GM19395 (cell line): ENCODE measurements around the gene ALOX12.

ENCODE experiments used
- ATAC-seq: cut with Tn5 transposase; IDR thresholded peaks from one replicate; pipeline ENCODE4 v1.9.1; 2021; ENCODE audit warnings: mild to moderate bottlenecking, moderate library complexity; ENCODE audit not compliant: unreplicated experiment

ALOX12 gene

DNA sequence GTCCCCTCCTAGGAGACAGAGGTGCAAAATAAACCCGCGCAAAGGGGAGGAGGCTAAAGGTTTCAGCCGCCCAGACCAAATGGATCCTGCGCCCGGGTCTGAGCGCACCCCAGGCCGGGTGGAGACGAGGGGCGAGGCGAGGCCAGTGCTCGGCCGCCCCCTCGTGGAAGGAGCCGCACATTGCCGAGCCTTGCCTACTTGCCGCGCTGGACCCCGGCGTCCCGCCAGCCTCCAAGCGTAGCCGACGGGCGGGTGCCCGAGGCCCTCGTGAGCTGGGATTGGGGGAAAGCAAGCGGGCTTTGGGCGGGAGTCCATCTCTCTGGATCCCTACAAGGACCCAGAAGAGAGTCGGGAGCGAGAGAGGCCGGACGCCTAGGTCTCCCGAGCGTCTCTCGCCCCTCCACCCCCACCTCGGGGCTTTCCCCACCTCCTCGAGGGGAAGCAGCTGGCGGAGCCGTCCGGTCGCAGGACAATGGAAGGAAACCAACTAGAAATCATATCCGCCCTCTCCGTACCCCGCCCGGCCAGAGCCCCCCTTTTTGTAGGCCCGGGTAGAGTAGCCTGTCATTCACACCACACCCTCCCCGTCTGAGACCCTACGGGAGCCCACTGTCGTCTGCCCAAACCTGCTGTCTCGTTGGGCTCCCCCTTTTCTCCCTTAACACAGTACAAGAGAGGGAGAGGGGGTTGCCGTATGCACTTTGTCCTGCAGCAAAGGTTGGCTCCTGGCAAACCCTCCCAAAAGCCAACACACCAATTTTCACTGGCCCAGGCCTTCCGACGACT lies 26.3 kb downstream of the ALOX12 start:
- ATAC-seq = peak; percentile 68

DNA sequence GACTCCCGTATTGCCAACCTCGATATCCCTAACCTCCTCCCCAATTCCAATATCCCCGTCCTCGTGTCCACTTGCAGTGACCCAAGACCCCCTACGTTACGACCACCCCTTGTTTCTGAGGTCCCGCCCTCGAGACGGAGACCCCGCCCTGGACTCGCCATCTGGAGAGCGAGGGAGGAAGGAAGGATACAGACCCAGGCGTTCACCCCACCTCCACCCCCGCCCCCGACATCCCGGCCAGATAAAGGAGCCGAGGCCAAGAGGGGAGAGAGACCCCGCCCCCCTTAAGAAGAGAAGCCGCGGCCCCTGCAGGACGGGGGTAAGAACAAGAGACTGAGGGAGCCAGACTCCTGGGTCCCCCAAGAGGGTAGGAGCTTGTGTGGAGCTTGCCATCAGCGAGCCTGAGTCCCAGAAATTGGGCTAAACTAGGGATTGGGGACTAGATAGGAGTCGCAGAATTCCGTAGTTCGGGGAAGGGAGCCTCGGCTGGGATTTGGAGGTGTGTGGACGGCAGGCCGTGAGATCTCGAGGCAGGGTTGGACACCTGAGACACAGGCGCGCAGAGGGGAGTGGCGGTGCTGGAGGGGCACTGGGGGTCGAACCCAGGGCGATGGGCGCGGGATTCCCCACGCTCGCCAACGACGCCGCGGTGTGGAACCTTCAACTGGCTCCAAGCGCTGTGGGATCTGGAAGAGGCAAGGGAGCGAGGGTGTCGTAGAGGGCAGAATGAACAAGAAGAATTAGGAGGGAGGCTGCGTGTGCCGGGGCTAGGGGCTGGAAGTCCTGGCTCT lies 27.1 kb downstream of the ALOX12 start, which contains the start of gene BCL6B:
Gene BCL6B, plus strand, starts transcription at position 270 of the 791 bp plus-strand sequence. CDS start 622 bp downstream, outside the sequence.
- no peak for ATAC-seq

DNA sequence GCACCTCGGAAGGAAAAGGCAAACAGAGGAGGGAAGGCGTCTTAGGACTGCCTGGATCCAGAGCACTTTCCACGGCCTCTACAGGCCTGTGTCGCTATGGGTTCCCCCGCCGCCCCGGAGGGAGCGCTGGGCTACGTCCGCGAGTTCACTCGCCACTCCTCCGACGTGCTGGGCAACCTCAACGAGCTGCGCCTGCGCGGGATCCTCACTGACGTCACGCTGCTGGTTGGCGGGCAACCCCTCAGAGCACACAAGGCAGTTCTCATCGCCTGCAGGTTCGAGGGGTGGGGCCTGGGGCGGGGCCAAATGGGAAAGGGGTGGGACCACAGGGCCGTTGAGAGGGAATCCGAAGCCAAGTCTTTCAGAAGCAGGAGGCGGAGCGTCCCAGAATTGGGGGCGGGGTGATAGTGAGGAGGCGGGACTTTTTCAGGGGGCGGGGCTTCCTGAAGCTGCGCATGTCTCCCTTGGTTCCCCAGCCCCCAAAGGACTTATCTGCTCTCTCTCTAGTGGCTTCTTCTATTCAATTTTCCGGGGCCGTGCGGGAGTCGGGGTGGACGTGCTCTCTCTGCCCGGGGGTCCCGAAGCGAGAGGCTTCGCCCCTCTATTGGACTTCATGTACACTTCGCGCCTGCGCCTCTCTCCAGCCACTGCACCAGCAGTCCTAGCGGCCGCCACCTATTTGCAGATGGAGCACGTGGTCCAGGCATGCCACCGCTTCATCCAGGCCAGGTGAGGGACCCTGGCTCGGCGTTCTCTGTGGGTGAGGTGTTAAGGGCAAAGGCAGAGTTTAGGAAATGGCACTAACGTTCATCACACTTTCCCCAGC lies 27.9 kb downstream of the ALOX12 start:
- ATAC-seq = no peak

DNA sequence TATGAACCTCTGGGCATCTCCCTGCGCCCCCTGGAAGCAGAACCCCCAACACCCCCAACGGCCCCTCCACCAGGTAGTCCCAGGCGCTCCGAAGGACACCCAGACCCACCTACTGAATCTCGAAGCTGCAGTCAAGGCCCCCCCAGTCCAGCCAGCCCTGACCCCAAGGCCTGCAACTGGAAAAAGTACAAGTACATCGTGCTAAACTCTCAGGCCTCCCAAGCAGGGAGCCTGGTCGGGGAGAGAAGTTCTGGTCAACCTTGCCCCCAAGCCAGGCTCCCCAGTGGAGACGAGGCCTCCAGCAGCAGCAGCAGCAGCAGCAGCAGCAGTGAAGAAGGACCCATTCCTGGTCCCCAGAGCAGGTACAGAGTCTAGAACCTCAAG lies 28.5 kb downstream of the ALOX12 start:
- ATAC-seq = no peak

DNA sequence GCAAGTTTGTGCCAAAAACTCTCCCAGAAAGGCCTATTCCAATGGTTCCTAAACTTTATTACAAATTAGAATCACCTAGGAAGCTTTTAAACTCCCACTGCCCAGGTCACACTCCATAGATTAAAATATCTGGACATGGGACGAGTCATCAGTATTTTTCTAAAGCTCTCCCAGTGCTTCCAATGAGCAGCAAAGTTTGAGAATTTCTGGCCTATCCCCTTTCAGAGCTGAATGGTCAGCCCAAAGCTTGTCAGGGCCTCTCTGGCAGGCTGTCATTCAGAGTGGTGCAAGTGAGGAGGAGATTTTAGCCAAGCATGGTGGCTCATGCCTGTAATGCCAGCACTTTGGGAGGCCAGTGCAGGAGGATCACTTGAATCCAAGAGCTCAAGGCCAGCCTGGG lies 29.4 kb downstream of the ALOX12 start:
- no peak for ATAC-seq

DNA sequence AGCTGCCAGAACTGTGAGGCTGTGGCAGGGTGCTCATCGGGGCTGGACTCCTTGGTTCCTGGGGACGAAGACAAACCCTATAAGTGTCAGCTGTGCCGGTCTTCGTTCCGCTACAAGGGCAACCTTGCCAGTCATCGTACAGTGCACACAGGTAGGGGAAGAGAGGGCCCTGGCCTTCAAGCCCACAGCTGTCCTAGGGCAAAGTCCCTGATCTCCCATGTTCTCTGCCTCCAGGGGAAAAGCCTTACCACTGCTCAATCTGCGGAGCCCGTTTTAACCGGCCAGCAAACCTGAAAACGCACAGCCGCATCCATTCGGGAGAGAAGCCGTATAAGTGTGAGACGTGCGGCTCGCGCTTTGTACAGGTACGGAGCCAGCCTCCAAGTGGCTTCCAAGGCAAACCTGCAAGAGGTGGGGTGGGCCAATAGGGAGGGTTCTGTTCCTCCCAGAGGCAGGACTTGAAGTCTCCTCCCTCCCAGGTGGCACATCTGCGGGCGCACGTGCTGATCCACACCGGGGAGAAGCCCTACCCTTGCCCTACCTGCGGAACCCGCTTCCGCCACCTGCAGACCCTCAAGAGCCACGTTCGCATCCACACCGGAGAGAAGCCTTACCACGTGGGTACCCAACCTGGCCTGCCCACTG lies 30.7 kb downstream of the ALOX12 start:
- no peak for ATAC-seq

DNA sequence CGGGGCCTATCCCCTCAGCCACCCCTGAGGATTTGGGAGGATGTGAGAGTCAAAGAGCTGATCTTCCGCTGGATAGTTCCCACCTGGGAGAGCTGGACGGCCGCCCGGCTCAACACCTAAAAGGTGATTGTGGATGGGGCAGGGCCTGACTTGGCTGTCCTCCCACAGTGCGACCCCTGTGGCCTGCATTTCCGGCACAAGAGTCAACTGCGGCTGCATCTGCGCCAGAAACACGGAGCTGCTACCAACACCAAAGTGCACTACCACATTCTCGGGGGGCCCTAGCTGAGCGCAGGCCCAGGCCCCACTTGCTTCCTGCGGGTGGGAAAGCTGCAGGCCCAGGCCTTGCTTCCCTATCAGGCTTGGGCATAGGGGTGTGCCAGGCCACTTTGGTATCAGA lies 31.5 kb downstream of the ALOX12 start:
- no peak for ATAC-seq

DNA sequence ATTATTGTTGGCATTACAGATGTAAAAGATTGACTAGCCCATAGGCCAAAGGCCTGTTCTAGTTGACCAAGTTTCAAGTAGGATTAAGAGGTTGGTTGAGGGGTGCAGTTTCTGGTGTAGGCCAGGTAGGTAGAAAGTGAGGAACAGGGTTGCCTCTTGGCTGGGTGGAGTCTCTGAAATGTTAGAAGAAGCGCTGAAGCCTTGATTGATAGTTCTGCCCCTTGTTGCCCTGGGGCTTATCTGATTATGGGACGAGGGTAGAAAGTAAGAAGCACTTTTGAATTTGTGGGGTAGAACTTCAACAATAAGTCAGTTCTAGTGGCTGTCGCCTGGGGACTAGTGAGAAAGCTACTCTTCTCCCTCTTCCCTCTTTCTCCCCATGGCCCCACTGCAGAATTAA lies 33.2 kb downstream of the ALOX12 start:
- ATAC-seq = no peak

DNA sequence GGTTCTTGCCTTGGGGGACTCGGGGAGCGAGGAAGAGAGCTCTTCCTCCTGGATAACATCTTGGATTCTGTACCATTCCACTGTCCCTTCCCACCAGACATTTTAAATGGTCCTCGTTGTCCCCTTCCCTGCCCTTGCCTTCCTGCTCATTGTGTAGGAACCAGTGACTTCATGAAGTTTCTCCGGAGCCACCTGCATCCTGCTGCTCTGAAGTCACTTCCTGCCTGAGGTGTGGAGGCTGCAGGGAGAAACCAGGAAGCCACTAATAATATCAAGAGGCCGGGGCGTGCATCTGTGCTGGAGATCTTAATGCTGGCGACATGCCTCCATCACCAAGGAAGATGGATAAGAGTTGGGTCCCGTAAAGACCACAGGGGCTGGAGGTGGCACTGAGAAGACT lies 33.8 kb downstream of the ALOX12 start:
- no peak for ATAC-seq

DNA sequence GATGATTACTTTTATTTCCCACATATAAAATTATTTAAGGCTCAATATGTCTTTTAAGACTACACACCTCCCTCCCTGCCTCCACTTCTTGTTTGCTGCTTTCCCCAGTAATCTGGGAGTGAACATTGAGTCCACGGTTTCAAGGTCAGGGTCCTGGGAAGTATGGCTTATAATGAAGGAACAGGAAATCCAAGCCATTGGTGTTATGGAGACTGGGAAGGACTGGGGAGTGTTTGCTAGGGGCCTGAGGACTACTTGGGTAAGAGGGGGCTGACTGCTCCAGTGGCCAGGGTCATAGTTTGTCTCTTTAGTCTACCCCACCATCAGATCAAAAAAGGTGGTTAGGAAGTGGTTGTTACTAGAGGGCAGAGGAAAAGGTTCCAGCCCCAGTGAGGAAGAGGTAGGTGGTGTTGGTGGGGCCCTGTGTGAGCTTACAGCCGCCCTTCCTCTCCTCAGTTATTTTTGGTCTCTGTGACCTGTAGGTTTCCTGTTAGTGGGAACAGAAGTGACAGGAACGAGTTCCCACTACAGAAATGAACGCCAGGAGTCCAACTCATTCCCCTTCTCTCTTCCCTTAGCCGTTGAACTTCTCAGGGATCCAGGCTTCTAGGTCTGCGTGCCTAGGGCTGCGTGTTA lies 39.2 kb downstream of the ALOX12 start:
- peak; percentile 10 for ATAC-seq

DNA sequence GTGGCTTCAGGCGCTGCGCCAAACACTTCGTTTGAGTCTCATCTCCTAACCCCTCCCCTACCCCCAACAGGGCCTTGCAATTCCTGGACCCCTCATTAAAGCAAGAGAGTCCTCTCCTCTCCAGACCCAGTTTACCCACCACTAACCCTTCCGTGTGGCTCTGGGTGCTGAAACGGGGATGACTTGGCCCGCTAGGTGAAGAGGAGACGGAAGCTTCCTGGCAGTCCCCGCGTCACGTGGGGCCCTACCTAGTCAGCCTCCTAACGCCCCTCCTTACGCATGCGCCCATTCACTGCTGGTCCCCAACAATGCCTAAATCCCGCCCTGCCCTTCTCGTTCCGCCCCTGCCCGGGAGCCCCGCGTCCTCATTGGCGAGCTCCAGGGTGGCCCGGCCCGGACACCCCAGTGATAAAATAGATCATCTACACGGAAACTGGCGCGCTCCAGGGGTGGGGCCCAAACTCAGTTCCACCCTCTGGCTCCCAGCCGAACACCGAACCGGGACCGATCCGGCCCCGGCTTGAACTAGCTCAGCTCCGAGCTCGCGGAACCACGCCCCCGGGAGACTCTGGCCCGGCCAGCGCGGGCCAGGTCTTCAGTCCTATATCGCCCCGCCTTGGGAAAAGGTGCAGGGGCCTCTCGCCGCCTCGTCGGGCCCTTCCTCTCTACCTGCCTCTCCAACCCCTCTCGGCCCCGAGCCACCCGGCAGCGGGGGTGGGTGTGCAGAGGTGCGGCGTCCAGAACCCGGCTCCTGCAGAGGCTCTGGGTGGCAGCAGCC lies 39.9 kb downstream of the ALOX12 start, which contains the start of gene SLC16A13:
Gene SLC16A13, plus strand, starts transcription at position 425 of the 778 bp plus-strand sequence. CDS start 368 bp downstream, outside the sequence.
- peak; percentile 92 for ATAC-seq

DNA sequence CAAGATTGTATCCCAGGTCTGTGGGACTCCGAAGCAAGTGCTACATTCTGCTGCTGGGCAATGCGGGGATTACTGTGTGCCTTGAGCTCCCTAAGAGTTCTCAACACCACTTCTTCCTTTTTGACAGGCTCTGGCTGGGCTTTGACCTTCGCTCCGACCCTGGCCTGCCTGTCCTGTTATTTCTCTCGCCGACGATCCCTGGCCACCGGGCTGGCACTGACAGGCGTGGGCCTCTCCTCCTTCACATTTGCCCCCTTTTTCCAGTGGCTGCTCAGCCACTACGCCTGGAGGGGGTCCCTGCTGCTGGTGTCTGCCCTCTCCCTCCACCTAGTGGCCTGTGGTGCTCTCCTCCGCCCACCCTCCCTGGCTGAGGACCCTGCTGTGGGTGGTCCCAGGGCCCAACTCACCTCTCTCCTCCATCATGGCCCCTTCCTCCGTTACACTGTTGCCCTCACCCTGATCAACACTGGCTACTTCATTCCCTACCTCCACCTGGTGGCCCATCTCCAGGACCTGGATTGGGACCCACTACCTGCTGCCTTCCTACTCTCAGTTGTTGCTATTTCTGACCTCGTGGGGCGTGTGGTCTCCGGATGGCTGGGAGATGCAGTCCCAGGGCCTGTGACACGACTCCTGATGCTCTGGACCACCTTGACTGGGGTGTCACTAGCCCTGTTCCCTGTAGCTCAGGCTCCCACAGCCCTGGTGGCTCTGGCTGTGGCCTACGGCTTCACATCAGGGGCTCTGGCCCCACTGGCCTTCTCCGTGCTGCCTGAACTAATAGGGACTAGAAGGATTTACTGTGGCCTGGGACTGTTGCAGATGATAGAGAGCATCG lies 42.4 kb downstream of the ALOX12 start:
- ATAC-seq = no peak

DNA sequence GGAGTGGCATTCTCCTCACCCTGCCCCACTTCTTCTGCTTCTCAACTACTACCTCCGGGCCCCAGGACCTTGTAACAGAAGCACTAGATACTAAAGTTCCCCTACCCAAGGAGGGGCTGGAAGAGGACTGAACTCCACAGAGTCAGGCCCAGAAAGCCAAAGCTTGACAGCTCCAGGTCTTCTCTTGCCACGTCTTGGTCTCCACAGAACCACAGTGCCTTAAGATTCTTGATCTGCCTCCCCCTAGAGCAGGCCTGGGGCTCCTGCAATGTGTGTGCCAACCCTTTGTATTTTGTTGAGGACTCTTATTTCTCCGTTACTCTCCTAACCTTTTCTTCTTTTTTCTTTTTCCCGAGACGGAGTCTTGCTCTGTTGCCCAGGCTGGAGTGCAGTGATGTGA lies 44.0 kb downstream of the ALOX12 start:
- no peak for ATAC-seq

DNA sequence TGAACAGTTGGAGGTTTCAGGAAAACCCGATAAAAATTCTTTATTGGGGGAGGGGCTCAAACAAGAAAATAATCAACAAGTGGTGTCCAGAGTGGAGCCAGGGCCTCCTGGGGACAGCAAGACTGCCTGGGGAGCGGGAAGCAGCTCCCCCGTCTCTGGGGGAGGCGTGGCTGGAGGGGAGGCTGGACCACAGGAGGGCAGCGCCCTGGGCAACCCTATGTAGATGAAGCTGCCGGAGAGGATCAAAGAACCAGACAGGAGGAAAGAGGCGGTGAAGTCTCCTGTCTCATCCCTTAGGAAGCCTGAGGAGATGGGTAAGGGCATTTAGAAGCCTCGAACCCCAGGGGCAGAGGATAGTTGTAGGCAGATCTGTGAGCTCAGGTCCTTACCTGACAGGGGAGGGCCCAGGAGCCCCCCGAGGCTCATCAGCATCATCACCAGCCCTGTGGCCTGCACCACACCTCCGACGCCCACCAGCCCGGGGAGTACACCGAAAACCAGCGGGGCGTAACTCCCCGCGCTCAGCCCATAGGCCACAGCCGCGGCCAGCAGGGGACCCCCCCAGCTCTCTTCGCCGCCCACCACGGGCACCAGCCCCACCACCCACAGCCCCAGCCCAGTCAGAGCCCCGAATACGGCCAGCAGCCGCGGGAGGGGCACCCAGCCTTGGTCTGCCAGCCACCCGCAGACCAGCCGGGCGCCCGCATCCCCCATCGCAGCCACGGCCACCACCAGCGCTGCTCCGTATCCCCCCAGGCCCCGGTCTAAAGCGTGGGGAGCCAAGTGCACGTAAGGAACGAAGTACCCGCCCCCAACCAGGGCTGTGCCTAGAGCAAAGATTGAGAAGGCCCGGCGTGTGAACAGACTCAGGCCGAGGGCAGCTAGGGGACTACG lies 46.0 kb downstream of the ALOX12 start:
- ATAC-seq = no peak

DNA sequence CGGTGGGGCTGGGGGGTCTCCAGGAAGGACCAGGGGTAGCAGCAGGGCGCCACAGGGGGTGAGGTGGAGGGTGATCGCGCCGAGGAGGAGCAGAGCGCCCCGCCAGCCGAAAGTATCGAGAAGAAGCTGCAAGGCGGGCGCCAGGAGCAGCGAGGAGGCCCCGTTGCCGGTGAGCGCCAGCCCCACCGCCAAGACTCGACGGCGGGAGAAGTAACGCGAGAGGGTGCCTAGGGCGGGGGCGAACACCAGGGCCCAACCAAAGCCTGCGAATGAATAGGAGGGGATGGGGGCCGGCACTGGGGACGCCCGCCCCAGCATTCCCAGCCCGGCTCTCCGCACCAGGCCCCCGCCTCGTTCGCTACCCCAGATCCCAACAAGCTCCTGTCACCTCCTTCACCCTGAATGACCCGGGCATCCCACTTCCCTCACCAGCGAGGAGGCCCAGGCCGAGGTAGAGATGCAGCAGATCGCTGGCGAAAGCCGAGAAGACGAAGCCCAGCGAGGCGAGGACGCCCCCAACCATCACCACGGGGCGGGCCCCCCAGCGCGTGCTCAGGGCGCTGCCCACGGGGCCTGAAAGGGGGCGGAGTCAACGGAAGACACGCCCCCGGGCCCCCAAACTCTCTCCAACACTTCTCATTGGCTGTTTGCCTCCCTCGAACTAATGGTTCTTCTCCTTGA lies 46.8 kb downstream of the ALOX12 start:
- no peak for ATAC-seq

DNA sequence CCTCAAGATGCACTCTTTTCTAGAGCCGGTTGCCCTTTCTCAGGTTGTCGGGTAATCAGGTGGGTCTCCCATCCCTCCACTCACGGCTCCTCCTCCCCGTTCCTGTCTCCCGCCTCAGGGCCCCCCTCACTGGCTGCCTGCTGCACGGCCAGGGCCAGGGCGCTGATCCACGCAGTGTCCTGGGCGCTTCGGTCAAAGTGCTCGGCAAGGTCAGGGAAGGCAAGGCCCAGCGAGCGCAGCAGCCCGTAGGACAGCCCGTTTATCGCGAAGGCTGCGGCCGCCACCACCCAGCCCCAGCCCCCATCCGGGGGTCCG lies 47.3 kb downstream of the ALOX12 start:
- no peak for ATAC-seq
